HCT116 (cell line): ENCODE results near the gene PAN3. TPM values are rescaled to one million over a fixed set of nuclear protein-coding genes. Genes with fewer than 3 reads are reported as not detected.

Source experiments
- ATAC-seq: fragments of 200-7000 bp; cut with Tn5 transposase; 2 replicates; pipeline ENCODE4 v1.9.1; 2020; ENCODE audit warnings: mild to moderate bottlenecking, moderate library complexity
- BruUV-seq: library from RNA; stranded (reverse); fragments of 400-500 nt; replicated peaks from 2 replicates; lab custom pipeline; 2021; lab: Mats Ljungman, UMichigan
- CTCF ChIA-PET: fragments of 300-600 bp; sonication (Branson Sonifier 250); formaldehyde crosslinking; loops from one replicate; lab custom pipeline; 2021; ENCODE audit warnings: antibody characterized with exemption; lab: Charles Lee
- POLR2A ChIA-PET: fragments of 300-600, 350-600 bp; sonication (Branson Sonifier 250); formaldehyde crosslinking; loops from one replicate; lab custom pipeline; 2021; ENCODE audit warnings: antibody characterized with exemption; lab: Charles Lee
- RAD21 ChIA-PET, 2 experiments: fragments of 300-600 bp; sonication (Branson Sonifier 250); formaldehyde crosslinking; loops; one replicate each; lab custom pipeline; 2023; ENCODE audit warnings: low total read pairs in 2 of 2; ENCODE audit not compliant: uncharacterized antibody in 2 of 2, unreplicated experiment in 2 of 2, low non-redundant PET in 1 of 2; lab: Charles Lee
- DNase-seq: peaks from one replicate; pipeline ENCODE4 v3.0.0-alpha.2; 2010; ENCODE audit warnings: low read depth, low spot score
- H2AFZ ChIP-seq: fragments of 200-600 bp; shearing (Covaris generic), sonication (generic); 2 replicates; pipeline ENCODE4 v1.6.1; 2017; ENCODE audit warnings: low read depth, mixed run types, mixed read lengths, antibody characterized with exemption, low read length; ENCODE audit not compliant: poor library complexity, severe bottlenecking
- H3K27ac ChIP-seq: 2 replicates; pipeline ENCODE4 v1.5.1; 2012; ENCODE audit warnings: low read depth, low read length
- H3K27me3 ChIP-seq: fragments of 200-600 bp; sonication (generic); 2 replicates; pipeline ENCODE4 v1.6.1; 2016; ENCODE audit warnings: mixed run types, low read length, mixed read lengths; ENCODE audit not compliant: insufficient read depth
- H3K36me3 ChIP-seq, 2 experiments: fragments of 200-500 bp in 1 of 2; fragments of 200-600 bp in 1 of 2; sonication (Bioruptor generic) in 1 of 2; sonication (generic) in 1 of 2; 2 replicates each; pipeline versions ENCODE4 v1.5.1 to v1.6.1; 2014 to 2016; ENCODE audit warnings: low read length in 2 of 2, inconsistent platforms in 1 of 2, mixed read lengths in 1 of 2, mixed run types in 1 of 2; ENCODE audit not compliant: insufficient read depth in 2 of 2, control insufficient read depth in 1 of 2
- H3K4me1 ChIP-seq, 2 experiments: fragments of 200-600 bp in 1 of 2; sonication (generic) in 1 of 2; 2 replicates each; pipeline versions ENCODE4 v1.5.1 to v1.6.1; 2012 to 2017; ENCODE audit warnings: low read length in 2 of 2, inconsistent platforms in 1 of 2, mild to moderate bottlenecking in 1 of 2, mixed read lengths in 1 of 2, mixed run types in 1 of 2, moderate library complexity in 1 of 2; ENCODE audit not compliant: insufficient read depth in 2 of 2, control insufficient read depth in 1 of 2
- H3K4me2 ChIP-seq: fragments of 200-600 bp; sonication (generic); 2 replicates; pipeline ENCODE4 v1.6.1; 2017; ENCODE audit warnings: mixed run types, low read length, mixed read lengths
- H3K4me3 ChIP-seq, 2 experiments: fragments of 200-600 bp in 1 of 2; sonication (generic) in 1 of 2; replicated peaks in 1 of 2; 2 replicates each; pipeline ENCODE4 v1.5.1; 2011 to 2016; ENCODE audit warnings: low read length in 2 of 2, control low read depth in 1 of 2, low read depth in 1 of 2, mild to moderate bottlenecking in 1 of 2, mixed read lengths in 1 of 2, mixed run types in 1 of 2
- H3K79me2 ChIP-seq: fragments of 200-600 bp; sonication (generic); 2 replicates; pipeline ENCODE4 v1.6.1; 2017; ENCODE audit warnings: mild to moderate bottlenecking, mixed run types, low read length, moderate library complexity, mixed read lengths; ENCODE audit not compliant: insufficient read depth
- H3K9ac ChIP-seq: fragments of 200-600 bp; sonication (generic); 2 replicates; pipeline ENCODE4 v1.6.1; 2016; ENCODE audit warnings: low read length, mixed read lengths
- H3K9me2 ChIP-seq: fragments of 200-600 bp; sonication (generic), shearing (Covaris generic); 2 replicates; pipeline ENCODE4 v1.6.1; 2017; ENCODE audit warnings: mixed run types, mild to moderate bottlenecking, moderate library complexity; ENCODE audit not compliant: insufficient read depth
- H3K9me3 ChIP-seq, 2 experiments: fragments of 200-500 bp in 1 of 2; fragments of 200-600 bp in 1 of 2; sonication (Bioruptor generic) in 1 of 2; sonication (generic) in 1 of 2; 2 replicates each; pipeline ENCODE4 v1.6.1; 2014 to 2017; ENCODE audit warnings: low read length in 2 of 2, mixed read lengths in 2 of 2, inconsistent platforms in 1 of 2, low read depth in 1 of 2, mild to moderate bottlenecking in 1 of 2, mixed run types in 1 of 2, moderate library complexity in 1 of 2; ENCODE audit not compliant: control insufficient read depth in 1 of 2, insufficient read depth in 1 of 2
- H4K20me1 ChIP-seq: fragments of 200-600 bp; sonication (generic), shearing (Covaris generic); 2 replicates; pipeline ENCODE4 v1.6.1; 2017; ENCODE audit warnings: mixed run types, mild to moderate bottlenecking, moderate library complexity; ENCODE audit not compliant: insufficient read depth
- CBX3 ChIP-seq: IDR thresholded peaks from 2 replicates; pipeline ENCODE4 v1.6.1; 2012; ENCODE audit warnings: low read depth
- EZH2 ChIP-seq: fragments of 200-600 bp; sonication (generic); IDR thresholded peaks from 2 replicates; pipeline ENCODE4 v1.6.1; 2017; ENCODE audit warnings: antibody characterized with exemption, mixed run types
- EZH2phosphoT487 ChIP-seq: fragments of 200-600 bp; IDR thresholded peaks from 2 replicates; pipeline ENCODE4 v1.6.1; 2018; ENCODE audit warnings: antibody characterized with exemption, borderline replicate concordance
- JUND ChIP-seq: IDR thresholded peaks from 2 replicates; pipeline ENCODE4 v1.6.1; 2012
- POLR2A ChIP-seq: IDR thresholded peaks from 2 replicates; pipeline ENCODE4 v1.7.0; 2011; ENCODE audit warnings: borderline replicate concordance; ENCODE audit not compliant: insufficient read depth, insufficient read length; ENCODE audit errors: extremely low read depth
- POLR2AphosphoS5 ChIP-seq: IDR thresholded peaks from 2 replicates; pipeline ENCODE4 v1.6.1; 2011; ENCODE audit warnings: mild to moderate bottlenecking, low read depth, low read length, moderate library complexity
- SRF ChIP-seq: IDR thresholded peaks from 2 replicates; pipeline ENCODE4 v1.6.1; 2012; ENCODE audit warnings: low read depth
- YY1 ChIP-seq: IDR thresholded peaks from 2 replicates; pipeline ENCODE4 v1.6.1; 2011; ENCODE audit warnings: low read length, low read depth, moderate library complexity, mild to moderate bottlenecking; ENCODE audit not compliant: insufficient replicate concordance; ENCODE audit errors: extremely low read depth
- intact Hi-C: fragments of 100-400 bp; cut with micrococcal nuclease; formaldehyde crosslinking; loops from 2 replicates; pipeline ENCODE4 v1.10.0; 2022
- total RNA-seq: library from RNA; stranded (reverse); gene quantifications from one replicate; pipeline ENCODE4 v1.2.1, GENCODE V29; 2021; ENCODE audit not compliant: unreplicated experiment
- TF ChIP-seq, protein P1 (sequence below), 3 experiments: fragments of 200-600 bp in 1 of 3; sonication (generic) in 1 of 3; IDR thresholded peaks in 2 of 3; conservative IDR thresholded peaks in 1 of 3; 2 replicates each; pipeline ENCODE4 v1.5.1; 2012 to 2017; ENCODE audit warnings: low read depth in 2 of 3, low read length in 2 of 3, antibody characterized with exemption in 1 of 3, borderline replicate concordance in 1 of 3, control low read depth in 1 of 3, mild to moderate bottlenecking in 1 of 3, mixed read lengths in 1 of 3, mixed run types in 1 of 3, moderate library complexity in 1 of 3; ENCODE audit not compliant: insufficient read depth in 1 of 3

Gene PAN3
- total RNA-seq, 1 experiment from 2014 or later: 30.1 TPM

DNA sequence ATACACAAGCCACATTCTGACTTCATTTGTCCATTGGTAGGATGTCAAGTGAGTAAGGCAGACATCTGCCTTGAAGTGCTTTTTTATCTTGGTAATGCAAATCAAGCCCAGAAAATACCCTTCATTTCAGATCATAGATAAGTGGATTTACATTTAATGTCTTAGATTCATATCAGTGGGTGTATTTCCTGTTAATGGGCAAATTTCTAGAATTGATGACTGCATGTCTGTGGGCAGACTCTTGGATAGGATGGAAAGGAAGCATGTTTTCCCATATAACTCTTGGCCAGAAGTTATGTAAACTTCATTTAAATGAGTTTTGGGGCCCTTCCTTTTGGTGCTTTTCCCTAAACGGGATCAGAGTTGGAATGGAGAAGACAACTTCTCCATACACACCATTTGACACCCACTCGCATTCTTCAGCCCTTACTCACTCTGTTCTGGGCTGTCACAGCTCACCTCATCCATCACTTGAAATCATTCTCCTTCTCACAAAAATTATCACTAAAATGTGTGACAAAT, 202.0 kb downstream of the PAN3 start:
- no peak overlapping the region for H2AFZ ChIP-seq
- ATAC-seq (no peak), DNase-seq (no peak)
- H3K4me1 ChIP-seq: peaks cover 5 to 10% of the 10 kb centered on the region in 2 experiments; a peak in 3 of 4 replicates
- TF ChIP-seq CBX3: no peak
- no peak for TF ChIP-seq EZH2
- TF ChIP-seq JUND: no peak
- TF ChIP-seq, protein P1, sequence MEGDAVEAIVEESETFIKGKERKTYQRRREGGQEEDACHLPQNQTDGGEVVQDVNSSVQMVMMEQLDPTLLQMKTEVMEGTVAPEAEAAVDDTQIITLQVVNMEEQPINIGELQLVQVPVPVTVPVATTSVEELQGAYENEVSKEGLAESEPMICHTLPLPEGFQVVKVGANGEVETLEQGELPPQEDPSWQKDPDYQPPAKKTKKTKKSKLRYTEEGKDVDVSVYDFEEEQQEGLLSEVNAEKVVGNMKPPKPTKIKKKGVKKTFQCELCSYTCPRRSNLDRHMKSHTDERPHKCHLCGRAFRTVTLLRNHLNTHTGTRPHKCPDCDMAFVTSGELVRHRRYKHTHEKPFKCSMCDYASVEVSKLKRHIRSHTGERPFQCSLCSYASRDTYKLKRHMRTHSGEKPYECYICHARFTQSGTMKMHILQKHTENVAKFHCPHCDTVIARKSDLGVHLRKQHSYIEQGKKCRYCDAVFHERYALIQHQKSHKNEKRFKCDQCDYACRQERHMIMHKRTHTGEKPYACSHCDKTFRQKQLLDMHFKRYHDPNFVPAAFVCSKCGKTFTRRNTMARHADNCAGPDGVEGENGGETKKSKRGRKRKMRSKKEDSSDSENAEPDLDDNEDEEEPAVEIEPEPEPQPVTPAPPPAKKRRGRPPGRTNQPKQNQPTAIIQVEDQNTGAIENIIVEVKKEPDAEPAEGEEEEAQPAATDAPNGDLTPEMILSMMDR (IDR thresholded peaks at IDR 0.05 in 2 of 3, conservative IDR thresholded peaks at IDR 0.05 in 1 of 3; ENCODE audit: borderline replicate concordance in 1 of 3, insufficient read depth in 1 of 3, low read depth in 2 of 3, low read length in 2 of 3): no peak
- no peak for TF ChIP-seq POLR2A
- no peak for TF ChIP-seq YY1
- TF ChIP-seq EZH2phosphoT487: no peak
- no peak for TF ChIP-seq SRF
- no peak for TF ChIP-seq POLR2AphosphoS5
- intact Hi-C loops: no loop called here
- no peaks in the 10 kb centered on the region for H3K79me2 ChIP-seq
- H3K9ac ChIP-seq: no peak overlapping the region
- H3K9me2 ChIP-seq: no peaks in the 10 kb centered on the region
- H4K20me1 ChIP-seq: no peaks in the 10 kb centered on the region
- peak overlapping the region; percentile 44; the same call in 1 of the 2 replicates for H3K4me2 ChIP-seq
- H3K9me3 ChIP-seq: no peaks in the 10 kb centered on the region
- RAD21 ChIA-PET: no interaction called here
- H3K27me3 ChIP-seq: no peaks in the 10 kb centered on the region
- POLR2A ChIA-PET: no interaction called here
- no TSS peak for BruUV-seq
- CTCF ChIA-PET: no interaction called here
- H3K4me3 ChIP-seq: no peak overlapping the region
- H3K27ac ChIP-seq: no peak overlapping the region
- H3K36me3 ChIP-seq: no peaks in the 10 kb centered on the region
